KG1 (cell line): ENCODE results near the gene STAU1.
"Not testable (repeated sequence)": the region's sequence is repeated elsewhere in the genome, so short reads cannot be mapped to it uniquely, and the experiment has no call there.

ENCODE experiments used
- DNase-seq: peaks from one replicate; lab custom pipeline; 2025; lab: John Stamatoyannopoulos, UW

The STAU1 gene

GRCh38 chr20:49166534-49167449 is 21.3 kb downstream of the STAU1 start:
- DNase-seq, result no peak

GRCh38 chr20:49165611-49166010 is 22.5 kb downstream of the STAU1 start:
- DNase-seq, result no peak

DNA sequence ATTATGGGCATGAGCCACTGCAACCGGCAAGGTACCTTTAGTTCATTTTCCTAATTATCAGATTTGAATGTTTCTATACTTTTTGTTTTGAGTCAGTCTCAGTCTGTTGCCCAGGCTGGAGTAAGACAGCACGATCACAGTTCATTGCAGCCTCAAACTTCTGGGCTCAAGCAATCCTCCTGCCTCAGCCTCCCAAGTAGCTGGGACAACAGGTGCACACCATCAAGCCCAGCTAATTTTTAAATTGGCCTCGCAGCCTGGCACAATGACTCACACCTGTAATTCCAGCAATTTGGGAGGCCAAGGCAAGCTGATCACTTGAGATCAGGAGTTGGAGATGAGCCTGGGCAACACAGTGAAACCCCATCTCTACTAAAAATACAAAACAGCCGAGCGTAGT is 24.4 kb downstream of the STAU1 start:
- DNase-seq, result no peak

DNA sequence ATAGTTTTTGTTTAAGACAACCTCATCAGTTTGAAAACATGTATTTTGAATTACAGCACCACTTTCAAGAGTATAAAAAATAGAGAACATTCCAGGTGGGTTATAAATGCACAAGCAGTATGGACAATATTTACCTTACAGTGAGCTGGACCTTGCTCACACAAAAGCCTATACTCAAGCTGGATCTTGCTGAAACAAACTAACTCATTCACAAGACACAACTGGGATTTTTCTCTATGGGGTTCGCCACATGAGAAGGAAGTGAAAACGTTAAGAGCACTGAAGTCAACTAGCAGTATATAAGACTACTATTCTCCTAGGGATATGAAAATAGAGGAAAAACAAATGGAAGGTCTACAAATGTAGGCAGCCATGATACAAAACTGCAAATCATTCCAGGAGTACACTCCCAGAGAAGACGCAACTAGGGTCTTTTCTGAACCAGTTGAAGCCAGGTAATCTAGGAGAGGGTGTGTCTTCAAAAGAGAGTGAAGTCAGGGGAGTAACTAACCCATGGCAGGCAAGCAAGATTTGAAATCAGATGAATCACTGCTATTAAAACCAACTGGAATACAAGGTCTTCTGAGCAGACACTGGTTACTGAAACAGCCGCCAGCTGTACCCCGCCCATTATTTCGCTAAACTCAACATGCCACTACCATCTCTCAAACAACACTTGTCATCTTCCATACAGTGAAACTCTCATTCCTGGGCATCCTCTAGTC is 26.5 kb downstream of the STAU1 start:
- DNase-seq, result no peak

GRCh38 chr20:49160057-49160929 is 27.8 kb downstream of the STAU1 start:
- no peak for DNase-seq

GRCh38 chr20:49157146-49157545 is 31.0 kb downstream of the STAU1 start:
- no peak for DNase-seq

DNA sequence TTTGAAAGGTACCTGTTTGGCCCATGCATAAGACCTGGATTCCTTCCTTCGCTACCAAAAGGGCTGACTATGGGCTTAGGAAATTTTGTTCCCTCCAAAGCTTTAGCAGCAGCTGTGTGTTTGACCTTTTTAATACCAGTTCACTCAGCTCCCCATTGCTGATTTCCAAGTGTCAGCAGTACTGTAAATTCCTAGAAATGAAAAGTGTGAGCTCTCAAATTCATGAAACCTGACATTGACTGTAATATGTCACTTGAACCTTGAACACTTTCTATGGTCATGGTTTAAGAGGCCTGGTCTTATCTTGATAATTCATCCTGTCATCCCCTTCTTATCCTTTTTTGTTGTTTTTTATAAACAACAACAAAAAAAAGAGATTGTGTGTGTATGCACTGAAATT is 31.7 kb downstream of the STAU1 start:
- no peak for DNase-seq

- DNase-seq, result no peak
Observed at GRCh38 chr20:49151436-49151835, 36.7 kb downstream of the STAU1 start.

GRCh38 chr20:49149281-49150045 is 38.7 kb downstream of the STAU1 start:
- DNase-seq, result no peak

- no peak for DNase-seq
Observed at GRCh38 chr20:49148601-49149000, 39.5 kb downstream of the STAU1 start.

- no peak for DNase-seq
Observed at GRCh38 chr20:49147296-49147695, 40.8 kb downstream of the STAU1 start.

DNA sequence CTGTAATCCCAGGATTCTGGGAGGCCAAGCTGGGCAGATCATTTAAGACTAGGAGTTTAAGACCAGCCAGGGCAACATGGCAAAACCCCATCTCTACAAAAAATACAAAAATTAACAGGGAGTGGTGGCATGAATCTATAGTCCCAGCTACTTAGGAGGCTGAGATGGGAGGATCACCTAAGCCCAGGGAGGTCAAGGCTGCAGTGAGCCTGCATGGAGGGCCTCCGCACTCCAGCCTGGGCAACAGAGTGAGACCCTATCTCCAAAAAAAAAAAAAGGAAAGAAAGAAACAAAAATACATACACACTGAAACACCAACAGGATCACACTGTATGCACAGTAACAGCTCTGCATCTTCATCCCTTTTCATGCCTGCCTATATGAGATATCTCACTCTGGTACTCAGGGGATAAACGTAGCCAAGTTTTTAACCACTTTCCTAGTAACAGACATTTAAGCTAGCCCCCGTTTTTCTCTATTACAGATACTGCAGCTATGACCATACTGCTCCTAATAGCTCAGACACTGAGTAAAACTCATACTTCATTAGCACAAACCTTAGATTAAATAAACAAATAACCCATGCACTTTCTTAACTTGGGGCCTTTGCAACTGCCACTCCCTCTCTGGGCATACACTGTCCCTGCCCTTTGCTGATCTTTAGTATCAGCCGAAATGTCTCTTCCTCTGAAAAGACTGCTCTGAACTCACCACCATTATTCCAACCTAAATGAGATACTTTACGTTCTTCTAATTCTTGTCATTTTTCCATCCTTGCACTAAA is 41.5 kb downstream of the STAU1 start:
- DNase-seq, result no peak

GRCh38 chr20:49140834-49141233 is 47.3 kb downstream of the STAU1 start:
- no peak for DNase-seq

DNA sequence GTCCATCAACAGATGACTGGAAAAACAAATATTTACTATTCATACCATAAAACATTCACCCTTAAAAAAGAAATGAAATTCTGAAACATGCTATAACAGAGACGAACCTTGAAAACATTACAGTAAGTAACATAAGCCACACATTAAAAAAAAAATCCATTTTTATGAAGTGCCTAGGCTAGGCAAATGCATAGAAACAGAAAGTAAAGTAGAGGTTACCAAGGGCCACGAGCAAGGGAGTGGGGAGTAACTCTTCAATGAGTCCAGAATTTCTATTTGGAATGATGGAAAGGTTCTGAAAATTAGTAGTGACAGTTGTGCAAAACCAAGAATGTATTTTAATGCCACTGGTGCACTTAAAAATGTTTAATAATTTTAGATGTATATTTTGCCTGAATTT is 47.7 kb downstream of the STAU1 start:
- DNase-seq, result no peak

- DNase-seq, result no peak
Observed at GRCh38 chr20:49138431-49138830, 49.7 kb downstream of the STAU1 start.

DNA sequence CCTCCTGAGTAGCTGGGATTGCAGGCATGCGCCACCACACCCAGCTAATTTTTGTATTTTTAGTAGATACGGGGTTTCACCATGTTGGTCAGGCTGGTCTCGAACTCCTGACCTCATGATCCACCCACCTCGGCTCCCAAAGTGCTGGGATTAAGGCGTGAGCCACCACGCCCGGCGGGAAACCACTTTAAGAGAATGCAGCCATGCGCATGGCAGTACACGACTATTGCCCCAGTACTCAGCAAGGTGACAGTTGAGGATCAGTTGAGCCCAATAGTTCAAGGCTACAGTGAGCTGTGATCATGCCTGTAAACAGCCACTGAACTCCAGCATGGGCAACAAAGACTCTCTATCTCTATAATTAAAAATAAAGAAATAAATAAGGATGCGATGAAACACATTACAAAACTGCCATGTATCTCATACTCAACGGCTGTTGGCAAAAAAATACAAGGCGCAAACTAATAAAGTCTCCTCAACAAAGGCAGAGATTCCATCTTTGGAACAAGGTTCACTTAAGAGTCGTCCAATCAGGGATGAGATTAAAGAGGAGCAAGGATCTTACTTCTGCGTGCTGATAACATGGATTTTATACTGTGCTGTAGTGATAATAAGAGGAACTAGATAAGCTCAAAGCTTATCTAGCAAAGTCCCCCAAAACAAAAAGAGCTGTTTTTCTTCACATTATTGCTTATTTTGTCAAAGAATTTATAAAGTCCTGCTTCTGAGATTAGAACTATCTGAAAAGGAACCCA is 51.1 kb downstream of the STAU1 start:
- DNase-seq, result no peak

DNA sequence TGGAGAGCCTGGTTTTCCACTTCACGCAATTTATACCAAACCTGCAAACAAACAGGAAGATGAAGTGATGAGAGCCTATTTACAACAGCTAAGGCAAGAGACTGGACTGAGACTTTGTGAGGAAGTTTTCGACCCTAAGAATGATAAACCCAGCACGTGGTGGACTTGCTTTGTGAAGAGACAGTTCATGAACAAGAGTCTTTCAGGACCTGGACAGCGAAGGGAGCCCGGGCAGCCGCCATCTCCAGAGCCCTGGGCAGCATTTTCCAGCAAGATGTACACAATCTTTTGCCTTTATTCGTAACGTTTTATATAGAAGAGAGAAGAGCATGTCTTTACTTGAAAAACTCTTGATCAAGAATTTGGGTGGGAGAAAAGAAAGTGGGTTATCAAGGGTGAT is 53.3 kb downstream of the STAU1 start:
- not testable (repeated sequence) for DNase-seq

- no peak for DNase-seq
Observed at GRCh38 chr20:49133571-49133970, 54.6 kb downstream of the STAU1 start.

DNA sequence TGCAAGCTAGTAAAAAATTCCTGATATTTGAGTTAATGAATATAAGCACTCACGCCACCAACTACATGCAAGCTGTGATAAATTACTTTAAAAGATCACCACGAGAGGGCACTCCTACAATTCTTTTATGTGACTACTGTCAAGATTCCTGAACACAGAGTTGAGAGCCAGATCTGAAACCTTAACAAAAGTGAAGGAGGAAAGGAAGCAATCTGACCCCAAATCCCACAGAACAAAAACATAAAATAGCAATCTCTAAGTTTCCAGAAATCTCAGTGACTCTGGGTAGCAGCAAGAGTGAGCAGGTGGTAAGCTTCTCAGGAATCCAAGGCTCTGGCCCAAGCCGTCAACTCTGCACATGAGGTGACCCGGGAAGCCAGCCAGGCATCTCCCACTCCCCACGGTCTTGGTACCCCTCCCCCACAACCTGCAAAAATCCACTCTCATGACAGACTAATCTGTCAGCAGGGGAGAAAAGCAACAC is 55.1 kb downstream of the STAU1 start:
- DNase-seq, result peak; percentile 8

DNA sequence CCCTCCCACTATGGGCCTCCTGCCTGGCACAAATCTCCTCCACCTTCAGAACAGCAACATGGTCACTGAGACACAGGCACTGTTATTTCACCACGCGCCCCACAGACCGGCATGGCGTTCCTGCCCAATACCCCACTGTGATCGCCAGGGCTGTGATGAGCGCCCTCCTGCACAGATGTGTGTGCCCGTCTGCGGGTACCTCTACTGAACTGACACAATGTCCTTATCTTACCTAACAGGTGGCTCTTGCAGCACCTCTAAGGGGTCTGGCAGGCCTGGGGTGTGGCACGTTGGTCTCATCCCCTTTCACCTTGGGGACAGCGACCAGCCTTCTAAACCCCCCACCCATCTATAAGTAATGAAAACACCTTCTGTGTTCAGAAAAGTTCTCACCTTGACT is 64.2 kb downstream of the STAU1 start:
- DNase-seq, result no peak
